DMS114 treated with DMSO at 0.1 percent for 48 hours (cell line): Measurements from ENCODE around the gene ABHD17C.

Source experiments
- DNase-seq: peaks from one replicate; lab custom pipeline; 2025; ENCODE audit not compliant: unreplicated experiment; lab: John Stamatoyannopoulos, UW

ABHD17C gene

GRCh38 chr15:80727596-80727995, 32.5 kb downstream of the ABHD17C start:
- DNase-seq, result no peak

- DNase-seq, result no peak
Measured at GRCh38 chr15:80730387-80730786, 35.3 kb downstream of the ABHD17C start.

GRCh38 chr15:80730926-80731325, 35.8 kb downstream of the ABHD17C start:
- no peak for DNase-seq

GRCh38 chr15:80732167-80732566, 37.1 kb downstream of the ABHD17C start:
- no peak for DNase-seq

GRCh38 chr15:80732818-80733217, 37.7 kb downstream of the ABHD17C start:
- DNase-seq, result no peak

- no peak for DNase-seq
Measured at GRCh38 chr15:80733460-80733859, 38.4 kb downstream of the ABHD17C start.

GRCh38 chr15:80735344-80735743, 40.2 kb downstream of the ABHD17C start:
- DNase-seq, result no peak

GRCh38 chr15:80736560-80736959, 41.5 kb downstream of the ABHD17C start:
- no peak for DNase-seq

- no peak for DNase-seq
Measured at GRCh38 chr15:80739919-80740318, 44.8 kb downstream of the ABHD17C start.

- no peak for DNase-seq
Measured at GRCh38 chr15:80742081-80742480, 47.0 kb downstream of the ABHD17C start.

GRCh38 chr15:80743189-80743833, 48.2 kb downstream of the ABHD17C start:
- DNase-seq, result no peak

- DNase-seq, result no peak
Measured at GRCh38 chr15:80744415-80744814, 49.3 kb downstream of the ABHD17C start.

- no peak for DNase-seq
Measured at GRCh38 chr15:80744826-80745225, 49.7 kb downstream of the ABHD17C start.

GRCh38 chr15:80745888-80746287, 50.8 kb downstream of the ABHD17C start:
- DNase-seq, result no peak

- no peak for DNase-seq
Measured at GRCh38 chr15:80747317-80748053, 52.4 kb downstream of the ABHD17C start.

- no peak for DNase-seq
Measured at GRCh38 chr15:80749589-80749988, 54.5 kb downstream of the ABHD17C start.

GRCh38 chr15:80750575-80750974, 55.5 kb downstream of the ABHD17C start:
- DNase-seq, result no peak

GRCh38 chr15:80752204-80752603, 57.1 kb downstream of the ABHD17C start:
- DNase-seq, result no peak

- no peak for DNase-seq
Measured at GRCh38 chr15:80753161-80753560, 58.1 kb downstream of the ABHD17C start.

- no peak for DNase-seq
Measured at GRCh38 chr15:80754014-80754413, 58.9 kb downstream of the ABHD17C start.

GRCh38 chr15:80755885-80756284, 60.8 kb downstream of the ABHD17C start:
- DNase-seq, result no peak

- no peak for DNase-seq
Measured at GRCh38 chr15:80758130-80758745, 63.1 kb downstream of the ABHD17C start.
